ENCODE results near the gene FN3K. TPM values are rescaled to one million over a fixed set of nuclear protein-coding genes. Genes with fewer than 3 reads are reported as not detected.

The FN3K gene
- total and polyA plus RNA-seq, 2 donors, result 0.24 to 1.5 TPM

DNA sequence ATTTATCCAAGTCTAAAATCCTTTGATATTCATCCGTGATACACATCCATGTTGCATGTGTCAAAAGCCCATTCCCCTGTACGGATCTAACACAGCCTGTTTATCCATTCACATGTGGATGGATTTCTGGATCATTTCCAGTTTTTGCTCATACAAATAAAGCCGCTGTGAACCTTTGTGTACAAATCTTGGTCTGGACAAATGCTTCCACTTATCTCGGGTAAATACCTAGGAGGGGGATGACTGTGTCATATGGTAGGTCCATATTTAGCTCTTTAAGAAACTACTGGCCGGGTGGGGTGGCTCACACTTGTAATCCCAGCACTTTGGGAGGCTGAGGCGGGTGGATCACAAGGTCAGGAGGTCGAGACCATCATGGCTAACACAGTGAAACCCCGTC is 10.1 kb downstream of the FN3K start:
- Histone ChIP-seq H3K27me3 (ENCODE audit: control insufficient read depth in 2 of 2, insufficient read depth in 1 of 2, low read length in 1 of 2) (peaks cover 0 to 5% of the 10 kb centered on the region in 2 donors), H3K4me3 (ENCODE audit: low read length in 2 of 2) (no peak overlapping the region), H3K36me3 (ENCODE audit: control insufficient read depth in 2 of 2, insufficient read depth in 2 of 2, low read length in 1 of 2) (no peaks in the 10 kb centered on the region), H3K9me3 (ENCODE audit: control insufficient read depth in 2 of 2, insufficient read depth in 1 of 2, low read length in 1 of 2) (peaks cover 5 to 49% of the 10 kb centered on the region in 2 donors), H3K27ac (ENCODE audit: low read depth in 1 of 2, low read length in 1 of 2) (no peak overlapping the region), H3K4me1 (ENCODE audit: control insufficient read depth in 2 of 2, insufficient read depth in 2 of 2, low read length in 2 of 2) (no peaks in the 10 kb centered on the region)
- WGBS, result 91% methylated on average over 8 of the region's 8 CpGs
- no peak for DNase-seq (ENCODE audit: low read depth in 6 of 9, low spot score in 9 of 9)

DNA sequence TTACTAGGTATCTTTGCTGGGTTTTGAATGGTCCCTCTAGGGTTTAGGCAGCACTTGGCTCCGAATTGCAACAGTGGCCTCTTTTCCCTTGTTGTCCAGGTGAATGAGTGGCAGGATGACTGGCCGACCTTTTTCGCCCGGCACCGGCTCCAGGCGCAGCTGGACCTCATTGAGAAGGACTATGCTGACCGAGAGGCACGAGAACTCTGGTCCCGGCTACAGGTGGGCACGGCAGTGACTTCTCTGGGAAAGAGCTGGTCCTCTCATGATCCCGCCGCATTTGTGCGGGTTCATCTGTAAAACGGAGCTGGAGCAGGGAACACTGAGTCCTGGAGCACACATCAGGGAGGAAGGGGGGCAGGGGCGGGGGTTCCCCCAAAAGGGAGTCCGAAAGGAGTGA is 13.3 kb downstream of the FN3K start:
- peaks cover 4 to 15% of the 10 kb centered on the region in 2 donors for H3K4me1 ChIP-seq (ENCODE audit: control insufficient read depth in 2 of 2, insufficient read depth in 2 of 2, low read length in 2 of 2)
- WGBS, result 93% methylated on average over 16 of the region's 16 CpGs
- H3K4me3 ChIP-seq (ENCODE audit: low read length in 2 of 2), result no peak overlapping the region
- no peak overlapping the region for H3K27ac ChIP-seq (ENCODE audit: low read depth in 1 of 2, low read length in 1 of 2)
- H3K27me3 ChIP-seq (ENCODE audit: control insufficient read depth in 2 of 2, insufficient read depth in 1 of 2, low read length in 1 of 2), result peaks cover 0 to 8% of the 10 kb centered on the region in 2 donors
- H3K36me3 ChIP-seq (ENCODE audit: control insufficient read depth in 2 of 2, insufficient read depth in 2 of 2, low read length in 1 of 2), result no peaks in the 10 kb centered on the region
- DNase-seq (ENCODE audit: low read depth in 6 of 9, low spot score in 9 of 9), result no peak
- peaks cover 4 to 30% of the 10 kb centered on the region in 2 donors for H3K9me3 ChIP-seq (ENCODE audit: control insufficient read depth in 2 of 2, insufficient read depth in 1 of 2, low read length in 1 of 2)

DNA sequence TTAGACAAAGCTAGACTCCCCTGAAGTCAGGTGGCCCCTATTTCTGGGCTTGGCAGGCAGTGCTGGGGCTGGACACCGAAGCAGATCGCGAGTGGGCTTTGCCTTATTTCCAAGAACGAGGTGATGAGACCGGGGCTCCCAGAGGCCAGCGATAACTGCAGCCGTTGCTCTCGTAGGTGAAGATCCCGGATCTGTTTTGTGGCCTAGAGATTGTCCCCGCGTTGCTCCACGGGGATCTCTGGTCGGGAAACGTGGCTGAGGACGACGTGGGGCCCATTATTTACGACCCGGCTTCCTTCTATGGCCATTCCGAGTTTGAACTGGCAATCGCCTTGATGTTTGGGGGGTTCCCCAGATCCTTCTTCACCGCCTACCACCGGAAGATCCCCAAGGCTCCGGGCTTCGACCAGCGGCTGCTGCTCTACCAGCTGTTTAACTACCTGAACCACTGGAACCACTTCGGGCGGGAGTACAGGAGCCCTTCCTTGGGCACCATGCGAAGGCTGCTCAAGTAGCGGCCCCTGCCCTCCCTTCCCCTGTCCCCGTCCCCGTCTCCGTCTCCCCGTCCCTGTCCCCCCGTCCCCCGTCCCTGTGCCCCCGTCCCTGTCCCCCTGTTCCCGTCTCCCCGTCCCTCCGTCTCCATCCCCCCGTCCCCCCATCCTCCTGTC is 15.0 kb downstream of the FN3K start:
- peak in 1 of 9 donors; percentile 7 for DNase-seq (ENCODE audit: low read depth in 6 of 9, low spot score in 9 of 9)
- Histone ChIP-seq H3K9me3 (ENCODE audit: control insufficient read depth in 2 of 2, insufficient read depth in 1 of 2, low read length in 1 of 2) (peaks cover 3 to 26% of the 10 kb centered on the region in 2 donors), H3K4me1 (ENCODE audit: control insufficient read depth in 2 of 2, insufficient read depth in 2 of 2, low read length in 2 of 2) (peaks cover 4 to 18% of the 10 kb centered on the region in 2 donors), H3K4me3 (ENCODE audit: low read length in 2 of 2) (no peak overlapping the region), H3K27me3 (ENCODE audit: control insufficient read depth in 2 of 2, insufficient read depth in 1 of 2, low read length in 1 of 2) (peaks cover 0 to 8% of the 10 kb centered on the region in 2 donors), H3K27ac (ENCODE audit: low read depth in 1 of 2, low read length in 1 of 2) (no peak overlapping the region), H3K36me3 (ENCODE audit: control insufficient read depth in 2 of 2, insufficient read depth in 2 of 2, low read length in 1 of 2) (peaks cover 0 to 3% of the 10 kb centered on the region in 2 donors)
- 75% methylated on average over 40 of the region's 40 CpGs for WGBS

DNA sequence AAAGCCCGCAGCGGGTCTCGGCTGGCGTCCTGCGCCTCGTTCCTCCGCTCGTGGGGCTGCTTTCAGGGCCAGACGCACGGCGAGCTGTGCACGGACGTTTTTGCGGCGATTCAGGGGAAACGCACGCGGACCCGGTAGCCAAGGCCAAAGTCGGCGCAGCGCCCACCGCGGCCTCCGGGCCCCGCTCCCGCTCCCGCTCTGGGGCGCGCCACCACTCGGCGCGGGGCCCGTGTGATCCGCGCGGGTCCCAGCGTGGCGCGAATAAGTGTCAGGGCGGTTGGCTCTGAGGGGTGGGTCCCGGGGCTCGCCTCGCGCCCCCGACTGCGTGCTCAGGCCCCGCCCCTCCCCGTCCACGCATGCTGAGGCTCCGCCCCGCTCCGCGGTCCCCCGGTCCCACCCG is 15.8 kb downstream of the FN3K start:
- 2% methylated on average over 56 of the region's 56 CpGs for WGBS
- H3K4me3 ChIP-seq (ENCODE audit: low read length in 2 of 2), result peak overlapping the region; percentile 27 to 91
- H3K27me3 ChIP-seq (ENCODE audit: control insufficient read depth in 2 of 2, insufficient read depth in 1 of 2, low read length in 1 of 2), result peaks cover 0 to 8% of the 10 kb centered on the region in 2 donors
- H3K36me3 ChIP-seq (ENCODE audit: control insufficient read depth in 2 of 2, insufficient read depth in 2 of 2, low read length in 1 of 2), result peaks cover 0 to 3% of the 10 kb centered on the region in 2 donors
- DNase-seq (ENCODE audit: low read depth in 6 of 9, low spot score in 9 of 9), result peak in 1 of 9 donors; percentile 48
- peaks cover 4 to 18% of the 10 kb centered on the region in 2 donors for H3K4me1 ChIP-seq (ENCODE audit: control insufficient read depth in 2 of 2, insufficient read depth in 2 of 2, low read length in 2 of 2)
- H3K27ac ChIP-seq (ENCODE audit: low read depth in 1 of 2, low read length in 1 of 2), result peak overlapping the region in 1 of 2 donors; percentile 8
- peaks cover 3 to 26% of the 10 kb centered on the region in 2 donors for H3K9me3 ChIP-seq (ENCODE audit: control insufficient read depth in 2 of 2, insufficient read depth in 1 of 2, low read length in 1 of 2)

DNA sequence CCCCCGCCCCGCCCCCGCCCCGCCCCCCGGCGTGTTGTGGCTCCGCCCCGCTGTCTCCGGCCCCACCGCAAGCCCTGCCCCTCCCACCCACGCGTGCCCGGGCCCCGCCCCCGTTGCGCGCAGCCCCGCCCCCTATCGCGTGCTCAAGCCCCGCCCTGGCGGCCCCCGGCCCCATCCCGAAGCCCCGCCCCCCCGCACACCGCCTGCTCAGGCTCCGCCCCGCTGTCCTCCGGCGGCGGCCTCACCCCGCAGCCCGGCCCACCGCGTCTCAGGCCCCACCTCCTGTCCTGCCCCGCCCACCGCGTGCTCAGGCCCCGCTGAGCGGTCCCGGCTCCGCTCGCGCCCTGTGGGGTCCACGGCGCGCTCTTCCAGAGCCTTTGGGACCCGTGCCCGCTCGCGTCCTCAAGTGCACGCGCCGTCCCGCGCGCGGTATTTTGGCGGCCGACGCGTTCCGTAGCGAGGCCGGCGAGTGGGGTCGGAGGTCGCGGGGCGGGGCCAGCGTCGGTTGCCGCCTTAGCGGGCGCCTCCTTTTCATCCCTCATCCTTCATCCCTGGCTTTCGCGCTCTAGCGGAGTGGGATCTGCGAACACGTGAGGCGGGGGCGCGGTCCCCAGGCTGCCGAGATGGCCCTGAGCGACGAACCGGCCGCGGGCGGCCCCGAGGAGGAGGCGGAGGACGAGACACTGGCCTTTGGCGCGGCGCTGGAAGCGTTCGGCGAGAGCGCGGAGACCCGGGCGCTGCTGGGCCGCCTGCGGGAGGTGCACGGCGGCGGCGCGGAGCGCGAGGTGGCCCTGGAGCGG is 16.4 kb downstream of the FN3K start, which contains the start of gene TBCD:
Gene TBCD, plus strand, starts transcription at position 495 of the 800 bp plus-strand sequence. Its CDS starts 129 bp downstream, at position 624.
- 1% methylated on average over 113 of the region's 114 CpGs for WGBS
- Histone ChIP-seq H3K27ac (ENCODE audit: low read depth in 1 of 2, low read length in 1 of 2) (peak within 1 kb of the TSS; percentile 72 to 76), H3K4me3 (ENCODE audit: low read length in 2 of 2) (peak within 1 kb of the TSS; percentile 68 to 91), H3K9me3 (ENCODE audit: control insufficient read depth in 2 of 2, insufficient read depth in 1 of 2, low read length in 1 of 2) (peaks cover 3 to 21% of the 10 kb centered on the region in 2 donors), H3K27me3 (ENCODE audit: control insufficient read depth in 2 of 2, insufficient read depth in 1 of 2, low read length in 1 of 2) (peaks cover 0 to 8% of the 10 kb centered on the region in 2 donors), H3K36me3 (ENCODE audit: control insufficient read depth in 2 of 2, insufficient read depth in 2 of 2, low read length in 1 of 2) (peaks cover 1 to 3% of the 10 kb centered on the region in 2 donors), H3K4me1 (ENCODE audit: control insufficient read depth in 2 of 2, insufficient read depth in 2 of 2, low read length in 2 of 2) (peaks cover 4 to 18% of the 10 kb centered on the region in 2 donors)
- peak; percentile 51 to 95 (median 84) for DNase-seq (ENCODE audit: low read depth in 6 of 9, low spot score in 9 of 9)

DNA sequence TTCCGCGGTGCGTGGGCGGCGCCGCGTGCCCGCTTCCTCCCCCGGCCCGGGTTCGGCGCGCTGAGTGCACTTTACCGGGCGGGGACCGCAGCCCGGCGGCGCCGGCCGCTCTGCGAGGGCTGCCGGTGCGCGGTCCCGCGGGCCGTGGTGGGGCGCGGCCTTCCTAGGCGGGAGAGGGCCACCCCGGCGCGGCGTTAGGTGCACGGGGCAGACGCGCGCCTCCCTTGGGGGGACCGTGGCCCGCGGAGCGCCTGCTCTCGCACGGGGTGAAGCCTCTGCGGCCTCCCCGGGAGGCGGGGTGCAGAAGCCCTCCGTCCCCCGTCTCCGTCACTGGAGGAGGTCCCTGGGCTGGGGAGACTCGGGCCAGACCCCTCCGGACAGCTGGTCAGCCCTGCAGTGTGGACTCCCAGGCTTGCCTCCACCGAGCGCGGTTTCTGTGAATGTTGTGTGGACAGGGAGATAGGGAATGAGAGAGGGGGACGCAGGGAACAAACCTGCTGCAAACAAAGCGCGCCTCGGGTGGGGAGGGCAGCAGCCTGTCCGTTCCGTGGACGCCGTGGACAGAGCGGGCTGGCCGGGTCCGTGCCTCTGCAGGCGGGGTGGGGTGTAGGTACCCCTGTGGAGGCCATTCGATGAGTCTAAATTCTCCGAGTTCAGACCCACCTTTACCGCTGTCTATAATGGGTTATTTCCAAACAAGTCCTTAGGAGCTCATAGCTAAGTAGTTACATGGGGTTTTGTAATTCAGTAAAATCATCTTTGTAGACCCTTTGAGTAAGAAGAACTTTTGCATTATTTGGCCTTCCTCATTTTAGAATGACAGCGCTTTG is 17.2 kb downstream of the FN3K start:
- H3K27ac ChIP-seq (ENCODE audit: low read depth in 1 of 2, low read length in 1 of 2), result peak overlapping the region in 1 of 2 donors; percentile 76
- H3K4me3 ChIP-seq (ENCODE audit: low read length in 2 of 2), result peak overlapping the region; percentile 68 to 91
- peaks cover 3 to 7% of the 10 kb centered on the region in 2 donors for H3K36me3 ChIP-seq (ENCODE audit: control insufficient read depth in 2 of 2, insufficient read depth in 2 of 2, low read length in 1 of 2)
- H3K9me3 ChIP-seq (ENCODE audit: control insufficient read depth in 2 of 2, insufficient read depth in 1 of 2, low read length in 1 of 2), result peaks cover 3 to 20% of the 10 kb centered on the region in 2 donors
- peaks cover 0 to 8% of the 10 kb centered on the region in 2 donors for H3K27me3 ChIP-seq (ENCODE audit: control insufficient read depth in 2 of 2, insufficient read depth in 1 of 2, low read length in 1 of 2)
- peaks cover 4 to 18% of the 10 kb centered on the region in 2 donors for H3K4me1 ChIP-seq (ENCODE audit: control insufficient read depth in 2 of 2, insufficient read depth in 2 of 2, low read length in 2 of 2)
- peak in 1 of 9 donors; percentile 13 for DNase-seq (ENCODE audit: low read depth in 6 of 9, low spot score in 9 of 9)
- WGBS, result 3% methylated on average over 72 of the region's 72 CpGs

DNA sequence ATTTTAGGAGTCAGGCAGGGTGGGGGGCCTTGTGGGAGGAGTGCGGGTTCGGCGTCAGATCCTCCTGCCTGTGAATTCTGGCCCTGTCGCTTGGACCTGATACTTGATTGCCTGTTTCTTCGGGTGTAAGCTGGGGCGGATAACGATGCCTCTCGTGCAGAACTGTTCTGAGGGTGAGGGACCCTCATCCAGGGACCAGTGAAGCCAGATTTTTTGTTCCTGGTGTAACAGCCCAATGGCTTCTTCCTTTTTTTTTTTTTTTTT is 17.7 kb downstream of the FN3K start:
- Histone ChIP-seq H3K4me1 (ENCODE audit: control insufficient read depth in 2 of 2, insufficient read depth in 2 of 2, low read length in 2 of 2) (peaks cover 4 to 18% of the 10 kb centered on the region in 2 donors), H3K36me3 (ENCODE audit: control insufficient read depth in 2 of 2, insufficient read depth in 2 of 2, low read length in 1 of 2) (peaks cover 3 to 7% of the 10 kb centered on the region in 2 donors), H3K27me3 (ENCODE audit: control insufficient read depth in 2 of 2, insufficient read depth in 1 of 2, low read length in 1 of 2) (peaks cover 0 to 8% of the 10 kb centered on the region in 2 donors), H3K9me3 (ENCODE audit: control insufficient read depth in 2 of 2, insufficient read depth in 1 of 2, low read length in 1 of 2) (peaks cover 3 to 20% of the 10 kb centered on the region in 2 donors), H3K4me3 (ENCODE audit: low read length in 2 of 2) (peak overlapping the region; percentile 65 to 91), H3K27ac (ENCODE audit: low read depth in 1 of 2, low read length in 1 of 2) (no peak overlapping the region)
- DNase-seq (ENCODE audit: low read depth in 6 of 9, low spot score in 9 of 9), result no peak
- 77% methylated on average over 8 of the region's 8 CpGs for WGBS

DNA sequence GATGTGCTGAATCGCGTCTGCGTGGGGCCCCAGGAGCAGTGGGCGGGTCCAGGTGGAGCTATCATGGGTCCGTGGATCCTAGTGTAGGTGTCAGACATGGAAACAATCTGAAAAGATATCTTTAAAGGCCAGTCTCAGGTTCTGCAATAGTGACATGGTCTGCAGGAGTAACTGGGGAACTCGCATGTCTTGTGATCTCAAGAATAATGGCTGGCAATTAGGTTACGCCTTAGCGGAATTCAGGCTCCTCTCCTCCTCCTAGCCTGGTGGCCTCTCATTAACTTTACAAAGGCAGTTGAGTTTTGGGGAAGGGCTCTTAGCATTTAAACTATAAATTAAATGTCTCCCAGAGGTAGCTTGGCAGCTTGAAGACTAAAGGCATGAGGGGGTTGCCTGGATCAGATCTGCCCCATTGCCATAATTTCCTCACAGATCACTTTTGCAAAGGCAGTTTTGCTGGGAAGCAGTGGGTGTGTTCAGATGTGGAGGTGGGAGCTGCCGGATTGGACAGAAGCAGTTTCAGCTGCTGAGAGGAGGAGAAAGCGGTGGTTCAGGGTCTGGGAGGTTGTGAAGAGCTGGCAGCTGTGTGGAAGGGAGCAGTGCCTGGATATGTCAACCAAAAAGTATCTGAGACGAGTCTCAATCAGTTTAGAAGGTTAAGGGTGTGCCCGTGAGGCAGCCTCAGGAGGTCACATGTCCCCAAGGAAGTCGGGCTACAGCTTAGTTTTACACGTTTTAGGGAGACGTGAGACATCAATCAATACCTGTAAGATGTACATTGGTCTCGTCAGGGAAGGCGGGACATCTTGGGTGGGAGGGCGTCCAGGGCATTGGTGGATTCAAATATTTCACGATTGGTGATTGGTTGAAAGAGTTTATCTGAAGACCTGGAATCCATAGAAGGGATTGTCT is 19.1 kb downstream of the FN3K start:
- no peak overlapping the region for H3K4me3 ChIP-seq (ENCODE audit: low read length in 2 of 2)
- H3K27me3 ChIP-seq (ENCODE audit: control insufficient read depth in 2 of 2, insufficient read depth in 1 of 2, low read length in 1 of 2), result peaks cover 0 to 8% of the 10 kb centered on the region in 2 donors
- no peak overlapping the region for H3K27ac ChIP-seq (ENCODE audit: low read depth in 1 of 2, low read length in 1 of 2)
- H3K9me3 ChIP-seq (ENCODE audit: control insufficient read depth in 2 of 2, insufficient read depth in 1 of 2, low read length in 1 of 2), result peaks cover 3 to 11% of the 10 kb centered on the region in 2 donors
- peaks cover 4 to 18% of the 10 kb centered on the region in 2 donors for H3K4me1 ChIP-seq (ENCODE audit: control insufficient read depth in 2 of 2, insufficient read depth in 2 of 2, low read length in 2 of 2)
- WGBS, result 96% methylated on average over 19 of the region's 19 CpGs
- no peak for DNase-seq (ENCODE audit: low read depth in 6 of 9, low spot score in 9 of 9)
- peaks cover 3 to 10% of the 10 kb centered on the region in 2 donors for H3K36me3 ChIP-seq (ENCODE audit: control insufficient read depth in 2 of 2, insufficient read depth in 2 of 2, low read length in 1 of 2)
